Measurements from ENCODE around the gene MPLKIP.
"Not testable (repeated sequence)": the region's sequence is repeated elsewhere in the genome, so short reads cannot be mapped to it uniquely, and the experiment has no call there.

GRCh38 chr7:40175256-40175655, 40.8 kb upstream of the MPLKIP start:
- TF ChIP-seq, protein P1, sequence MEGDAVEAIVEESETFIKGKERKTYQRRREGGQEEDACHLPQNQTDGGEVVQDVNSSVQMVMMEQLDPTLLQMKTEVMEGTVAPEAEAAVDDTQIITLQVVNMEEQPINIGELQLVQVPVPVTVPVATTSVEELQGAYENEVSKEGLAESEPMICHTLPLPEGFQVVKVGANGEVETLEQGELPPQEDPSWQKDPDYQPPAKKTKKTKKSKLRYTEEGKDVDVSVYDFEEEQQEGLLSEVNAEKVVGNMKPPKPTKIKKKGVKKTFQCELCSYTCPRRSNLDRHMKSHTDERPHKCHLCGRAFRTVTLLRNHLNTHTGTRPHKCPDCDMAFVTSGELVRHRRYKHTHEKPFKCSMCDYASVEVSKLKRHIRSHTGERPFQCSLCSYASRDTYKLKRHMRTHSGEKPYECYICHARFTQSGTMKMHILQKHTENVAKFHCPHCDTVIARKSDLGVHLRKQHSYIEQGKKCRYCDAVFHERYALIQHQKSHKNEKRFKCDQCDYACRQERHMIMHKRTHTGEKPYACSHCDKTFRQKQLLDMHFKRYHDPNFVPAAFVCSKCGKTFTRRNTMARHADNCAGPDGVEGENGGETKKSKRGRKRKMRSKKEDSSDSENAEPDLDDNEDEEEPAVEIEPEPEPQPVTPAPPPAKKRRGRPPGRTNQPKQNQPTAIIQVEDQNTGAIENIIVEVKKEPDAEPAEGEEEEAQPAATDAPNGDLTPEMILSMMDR (IDR thresholded peaks at IDR 0.05), result not testable (repeated sequence)
- TF ChIP-seq POLR2A (IDR thresholded peaks at IDR 0.05), result not testable (repeated sequence)

Data from thyroid gland (tissue), 4 donors.